ENCODE results near the gene GPR17.

GRCh38 chr2:127632592-127633489 is 13.1 kb upstream of the GPR17 start:
- TF ChIP-seq CTCF (conservative IDR thresholded peaks at IDR 0.05 in 1 of 2, IDR thresholded peaks at IDR 0.05 in 1 of 2; ENCODE audit: low read depth in 1 of 2, low read length in 2 of 2), result no peak
- no peak for TF ChIP-seq EZH2 (IDR thresholded peaks at IDR 0.05; ENCODE audit: low read length, missing control alignments)
